HK-2 (cell line): Measurements from ENCODE around the gene PEBP1.
"Not testable (repeated sequence)": the region's sequence is repeated elsewhere in the genome, so short reads cannot be mapped to it uniquely, and the experiment has no call there.

Experiments used
- DNase-seq: peaks from one replicate; pipeline ENCODE4 v3.0.0-alpha.2; 2018; ENCODE audit not compliant: unreplicated experiment

Gene PEBP1

GRCh38 chr12:118135788-118136558, at the start of gene PEBP1:
PEBP1 (plus strand) TSS chr12:118136124; CDS start chr12:118136210, 86 bp downstream.
- peak; percentile 96 for DNase-seq

DNA sequence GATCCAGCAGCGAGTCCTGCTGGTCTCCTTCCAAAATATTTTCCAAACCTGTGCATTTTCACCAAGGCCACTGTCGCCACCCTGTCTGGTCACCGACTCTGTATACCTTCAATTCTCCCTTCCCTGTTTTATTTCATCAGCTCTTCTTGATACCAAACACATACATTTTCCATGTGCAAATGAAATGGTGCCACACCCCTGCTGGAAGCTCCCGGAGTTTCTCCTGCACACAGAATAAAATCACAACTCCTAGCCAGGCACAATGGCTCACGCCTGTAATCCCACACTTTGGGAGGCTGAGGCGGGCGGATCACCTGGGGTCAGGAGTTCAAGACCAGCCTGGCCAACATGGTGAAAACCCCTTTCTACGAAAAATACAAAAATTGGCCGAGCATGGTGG, 46.1 kb upstream of the PEBP1 start:
- no peak for DNase-seq

GRCh38 chr12:118094039-118094438, 41.9 kb upstream of the PEBP1 start:
- no peak for DNase-seq

- no peak for DNase-seq
Observed at GRCh38 chr12:118098401-118098800, 37.5 kb upstream of the PEBP1 start.

DNA sequence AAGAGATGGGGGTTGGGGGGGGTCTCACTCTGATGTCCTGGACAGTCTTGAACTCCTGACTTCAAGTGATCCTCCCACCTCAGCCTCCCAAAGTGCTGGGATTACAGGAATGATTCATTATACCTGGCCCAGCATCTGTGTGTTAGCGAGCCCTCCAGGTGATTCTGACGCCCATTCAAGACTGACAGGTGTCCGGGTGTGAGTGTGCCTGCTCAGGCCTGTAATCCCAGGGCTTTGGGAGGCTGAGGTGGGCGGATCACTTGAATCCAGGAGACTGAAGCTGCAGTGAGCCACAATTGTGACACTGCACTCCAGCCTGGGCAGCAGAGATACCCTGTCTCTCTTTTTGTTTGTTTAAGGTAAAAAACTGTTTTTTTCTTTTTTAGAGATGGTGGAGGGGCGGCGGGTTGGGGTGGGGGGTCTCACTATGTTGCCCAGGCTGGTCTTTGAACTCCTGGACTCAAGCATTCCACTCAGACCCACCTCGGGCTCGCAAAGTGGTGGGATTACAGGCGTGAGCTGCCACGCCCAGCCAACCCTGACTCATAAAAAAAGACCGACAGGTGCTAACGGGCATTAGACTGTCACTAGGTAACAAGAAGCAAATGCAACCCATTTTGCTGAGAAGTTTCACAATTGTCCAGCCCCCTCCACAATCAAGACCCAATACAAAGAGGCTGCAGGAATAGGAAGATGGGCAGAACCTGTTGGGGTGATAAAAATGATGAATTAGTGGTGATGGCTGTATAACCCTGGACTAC, 36.8 kb upstream of the PEBP1 start:
- DNase-seq = no peak

GRCh38 chr12:118101051-118101450, 34.9 kb upstream of the PEBP1 start:
- DNase-seq = no peak

DNA sequence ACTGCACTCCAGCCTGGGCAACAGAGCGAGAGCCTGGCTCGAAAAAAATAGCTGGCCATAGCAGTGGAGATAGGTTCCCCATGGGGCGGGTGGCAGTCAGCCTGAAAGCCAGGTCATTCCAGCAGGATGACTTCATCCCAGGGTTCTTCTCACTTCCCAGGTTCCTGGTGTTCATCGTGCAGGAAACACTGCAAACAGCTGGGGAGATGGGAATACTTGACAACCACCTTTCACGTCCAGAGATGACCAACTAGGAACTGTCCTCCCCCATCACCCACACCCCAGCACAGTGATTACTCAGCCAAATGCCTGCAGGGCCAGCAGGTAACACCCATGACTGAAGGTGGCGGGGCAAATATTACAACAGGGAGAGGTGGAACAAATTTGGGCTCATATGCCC, 33.9 kb upstream of the PEBP1 start:
- peak; percentile 70 for DNase-seq

DNA sequence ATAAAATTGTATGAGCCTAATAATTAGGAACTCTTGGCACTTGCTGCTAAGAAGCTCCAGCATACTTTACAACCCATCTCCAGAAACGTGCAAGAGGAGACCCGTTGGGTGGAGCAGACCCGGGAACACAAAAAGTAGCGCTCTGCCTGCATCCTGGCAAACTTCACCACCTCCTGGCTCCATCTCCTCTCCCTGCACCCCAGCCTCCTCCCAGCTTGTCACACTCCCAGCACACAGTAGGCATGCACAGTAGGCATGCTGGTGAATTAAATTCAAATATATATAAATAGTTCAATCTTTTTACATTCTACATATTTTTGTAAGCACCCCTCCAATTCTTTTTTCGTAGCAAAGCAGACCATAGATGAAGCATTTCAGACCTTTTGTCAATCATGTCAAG, 33.3 kb upstream of the PEBP1 start:
- DNase-seq = peak; percentile 6

DNA sequence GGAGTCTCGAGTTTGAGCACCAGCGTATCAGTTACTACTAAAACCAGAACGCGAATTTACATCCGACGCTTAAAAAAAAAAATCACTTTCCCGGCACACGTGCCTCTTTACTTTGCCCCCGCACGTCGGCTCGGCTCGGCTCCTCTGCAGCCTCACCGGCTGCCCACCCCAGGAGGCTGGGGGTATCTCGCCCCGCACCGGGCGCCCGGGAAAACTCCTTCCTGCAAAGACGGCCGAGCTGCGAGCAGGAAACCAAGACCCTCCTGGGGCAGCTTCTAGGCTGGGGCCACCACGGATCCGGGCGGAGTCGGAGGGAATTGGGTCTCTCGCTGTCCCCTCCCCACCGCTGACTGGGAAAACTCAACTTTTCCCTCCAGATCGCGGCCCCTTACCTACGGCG, 32.7 kb upstream of the PEBP1 start:
- DNase-seq = no peak

DNA sequence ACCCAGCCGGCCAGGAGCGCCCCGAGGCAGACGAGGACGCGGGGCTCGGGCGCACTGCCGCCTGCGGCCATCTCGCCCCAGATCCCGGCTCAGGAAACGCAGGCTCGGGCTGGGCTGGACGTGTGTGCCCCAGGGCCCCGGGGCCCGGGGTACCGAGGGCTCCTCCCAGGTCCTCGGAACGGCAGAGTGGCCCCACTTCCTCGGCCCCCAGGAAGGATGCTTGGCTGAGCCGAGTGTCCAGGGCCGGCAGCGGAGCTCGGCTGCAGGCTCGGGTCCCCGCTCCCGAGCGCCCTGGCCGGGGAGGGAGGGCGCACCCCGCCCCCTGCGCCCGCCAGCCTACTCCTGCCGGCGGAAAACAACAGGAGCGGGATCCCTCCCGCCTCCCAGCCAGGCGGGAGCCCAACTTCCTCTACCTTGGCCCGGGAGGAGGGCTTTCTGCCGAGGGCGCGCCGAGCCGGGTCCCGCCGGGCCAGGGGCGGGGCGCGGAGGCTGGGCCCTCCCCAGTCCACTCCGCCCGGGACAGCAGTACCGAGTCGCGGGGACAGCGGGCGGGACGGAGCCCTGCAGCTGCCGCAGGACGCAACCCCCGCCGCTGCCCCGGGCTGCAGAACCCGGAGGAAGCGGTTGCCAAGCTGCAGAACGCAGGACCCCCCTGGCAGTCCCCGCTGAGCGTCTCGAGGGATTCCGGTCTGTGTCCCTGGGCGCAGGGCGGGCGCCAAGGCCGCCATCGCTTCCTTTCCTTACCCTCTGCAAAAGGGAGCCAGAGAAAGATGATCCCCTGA, 32.1 kb upstream of the PEBP1 start, which contains the start of gene VSIG10:
VSIG10 (minus strand) TSS at position 411 of the 782 bp plus-strand sequence; CDS start at position 71, 340 bp downstream.
- DNase-seq = peak; percentile 82

GRCh38 chr12:118107011-118107410, 28.9 kb upstream of the PEBP1 start:
- DNase-seq = no peak

DNA sequence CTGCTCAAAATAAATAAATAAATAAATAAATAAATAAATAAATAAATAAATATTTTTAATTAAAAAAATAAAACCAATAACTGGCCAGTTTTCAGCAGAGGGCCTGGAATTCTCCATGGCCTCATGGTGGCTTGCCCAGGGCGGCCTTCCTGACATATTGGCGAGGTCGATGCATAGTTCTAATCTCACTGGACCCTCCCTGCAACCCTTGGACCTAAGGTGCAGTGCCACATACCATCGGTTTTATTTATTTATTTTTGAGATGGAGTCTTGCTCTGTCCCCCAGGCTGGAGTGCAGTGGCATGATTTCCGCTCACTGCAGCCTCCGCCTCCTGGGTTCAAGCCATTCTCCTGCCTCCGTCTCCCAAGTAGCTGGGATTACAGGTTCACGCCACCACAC, 28.2 kb upstream of the PEBP1 start:
- DNase-seq = no peak

DNA sequence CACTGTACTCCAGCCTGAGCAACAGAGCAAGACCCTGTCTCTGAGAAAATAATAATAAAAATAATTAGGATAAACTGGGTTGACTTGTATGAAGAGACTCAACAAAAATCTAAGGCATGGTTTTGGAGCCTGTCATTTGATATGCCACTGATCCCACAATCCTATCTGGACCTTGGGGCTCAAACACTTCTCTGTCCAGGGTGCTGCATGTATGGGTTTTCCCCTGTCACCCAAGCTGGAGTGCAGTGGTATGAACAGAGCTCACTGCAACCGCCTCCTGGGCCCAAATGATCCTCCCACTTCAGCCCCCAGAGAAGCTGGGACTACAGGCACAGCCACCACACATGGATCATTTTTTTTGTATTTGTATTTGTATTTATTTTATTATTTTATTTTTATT, 26.8 kb upstream of the PEBP1 start:
- DNase-seq = no peak

DNA sequence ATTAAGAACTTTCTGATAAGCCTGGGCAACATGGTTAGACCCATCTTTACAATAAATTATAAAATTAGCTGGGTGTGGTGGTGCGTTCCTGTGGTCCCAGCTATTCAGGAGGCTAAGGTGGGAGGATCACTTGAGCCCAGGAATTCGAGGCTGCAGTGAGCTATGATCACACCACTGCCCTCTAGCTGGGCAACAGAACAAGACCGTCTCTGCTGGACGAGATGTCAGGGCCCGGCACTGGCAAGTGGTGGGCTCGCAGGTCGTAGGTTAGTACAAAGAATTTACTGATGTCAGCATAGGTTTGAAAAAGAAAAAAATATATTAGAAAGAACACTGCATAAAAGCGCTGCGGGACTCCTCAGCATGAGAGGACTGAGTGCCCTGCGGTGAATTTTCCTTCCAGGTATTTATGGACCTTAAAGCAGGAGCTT, 16.5 kb upstream of the PEBP1 start:
- no peak for DNase-seq

GRCh38 chr12:118120579-118121363, 15.2 kb upstream of the PEBP1 start:
- DNase-seq = peak; percentile 75

GRCh38 chr12:118122264-118122663, 13.7 kb upstream of the PEBP1 start:
- DNase-seq = no peak

- DNase-seq = no peak
Observed at GRCh38 chr12:118124333-118124874, 11.5 kb upstream of the PEBP1 start.

DNA sequence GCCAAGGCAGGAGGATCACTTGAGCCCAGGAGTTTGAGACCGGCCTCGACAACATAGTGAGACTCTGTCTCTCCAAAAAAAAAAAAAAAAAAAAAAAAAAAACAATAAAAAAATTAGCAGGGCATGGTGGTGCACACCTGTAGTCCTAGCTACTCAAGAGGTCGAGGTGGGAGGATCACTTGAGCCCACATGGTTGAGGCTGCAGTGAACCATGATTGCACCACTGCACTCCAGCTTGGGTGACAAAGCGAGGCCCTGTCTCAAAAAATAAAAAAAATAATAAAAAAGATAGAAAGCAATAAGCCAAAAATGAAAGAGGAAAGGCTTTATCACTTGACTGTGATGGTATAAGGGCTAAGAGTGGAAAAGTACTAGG, 10.2 kb upstream of the PEBP1 start:
- no peak for DNase-seq

DNA sequence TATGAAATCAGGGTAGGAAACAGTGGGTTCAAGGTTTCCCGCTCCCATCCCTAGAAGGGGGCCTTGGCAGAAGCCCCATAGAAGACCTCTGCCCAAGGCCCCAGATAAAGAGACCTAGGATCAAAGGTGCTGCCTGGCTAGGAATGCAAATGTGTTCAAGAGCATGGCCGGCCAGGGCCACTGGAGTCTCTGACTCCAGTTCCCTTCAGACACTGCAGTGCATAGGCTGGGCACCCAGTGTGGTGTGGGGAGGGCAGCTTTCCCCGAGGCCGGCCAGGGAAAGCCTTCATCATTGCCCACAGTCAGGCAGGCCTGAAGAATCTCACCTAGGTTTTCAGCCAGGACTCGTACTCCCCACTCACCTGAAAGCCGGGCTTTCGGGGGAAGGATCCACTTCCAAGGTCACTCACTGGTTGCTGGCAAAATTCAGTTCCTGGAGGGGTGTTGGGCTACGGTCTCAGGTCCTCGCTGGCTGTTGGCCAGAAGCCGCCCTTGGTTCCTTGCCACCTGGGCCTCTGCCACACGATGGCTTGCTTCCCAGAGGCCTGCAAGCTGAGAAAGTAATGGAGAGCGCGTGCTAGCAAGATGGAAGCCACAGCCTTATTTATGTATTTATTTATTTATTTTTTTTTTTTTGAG, 9.7 kb upstream of the PEBP1 start:
- DNase-seq = no peak

- no peak for DNase-seq
Observed at GRCh38 chr12:118127867-118128266, 8.1 kb upstream of the PEBP1 start.

- DNase-seq = not testable (repeated sequence)
Observed at GRCh38 chr12:118129436-118129835, 6.5 kb upstream of the PEBP1 start.
